Astrocyte of the cerebellum (primary cell): ENCODE data around the gene ACACA.
"Not testable (repeated sequence)": the region's sequence is repeated elsewhere in the genome, so short reads cannot be mapped to it uniquely, and the experiment has no call there.

ENCODE experiments used
- DNase-seq: peaks from one replicate; pipeline ENCODE4 v3.0.0-alpha.2; 2011; ENCODE audit warnings: low read depth
- H3K4me3 ChIP-seq: 2 replicates; pipeline ENCODE4 v1.5.1; 2011; ENCODE audit warnings: mild to moderate bottlenecking, low read depth, low read length, moderate library complexity
- in situ Hi-C: cut with HindIII; loops from 2 replicates; pipeline ENCODE4 v1.10.0; 2017; ENCODE audit warnings: low sequenced_read_pairs
- TF ChIP-seq, protein P1 (sequence below): IDR thresholded peaks from 2 replicates; pipeline ENCODE4 v1.5.1; 2012; ENCODE audit warnings: low read length, low read depth, moderate library complexity, mild to moderate bottlenecking; ENCODE audit errors: missing control alignments

ACACA gene

DNA sequence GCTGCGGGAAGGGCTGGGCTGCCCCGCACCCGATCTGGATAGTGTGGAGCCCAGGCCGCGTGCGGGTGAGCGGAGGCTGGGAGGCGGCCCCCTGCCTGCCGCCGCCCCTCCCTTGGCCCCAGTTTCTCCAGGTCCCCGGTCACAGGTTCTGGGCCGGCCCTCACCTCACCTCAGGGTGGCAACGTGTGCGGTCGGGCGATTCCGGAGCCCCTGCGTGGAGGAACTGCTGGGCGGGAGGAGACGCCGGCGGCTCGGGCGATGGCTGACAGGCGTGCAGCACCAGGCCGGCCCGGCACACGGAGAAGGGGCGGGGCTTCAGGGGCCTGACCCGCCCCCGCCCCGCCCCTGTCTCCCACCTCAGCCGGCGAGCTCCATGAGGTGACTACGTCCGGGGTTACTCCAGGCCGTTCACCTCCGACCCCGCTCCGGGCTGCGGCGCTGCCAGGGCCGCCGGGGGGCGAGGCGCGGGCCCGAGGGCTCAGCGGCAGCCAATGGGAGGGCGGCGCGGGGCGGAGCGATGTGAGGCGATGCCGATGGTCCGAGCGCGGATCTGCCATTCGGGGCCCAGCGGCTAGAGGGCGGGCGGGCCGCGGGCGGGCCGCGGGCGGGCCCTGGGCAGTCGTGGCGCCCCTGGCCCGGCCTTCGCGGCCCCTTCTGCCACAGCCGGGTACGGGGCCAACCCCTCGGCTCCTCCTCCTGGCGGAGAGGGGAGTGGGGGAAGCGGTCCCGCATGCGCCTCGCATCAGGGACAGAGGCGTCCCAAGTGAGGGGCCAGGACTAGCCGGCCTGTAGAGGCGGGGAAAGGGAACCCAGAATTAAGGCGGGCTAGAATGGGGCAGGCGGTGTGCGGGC, 47.6 kb downstream of the ACACA start:
- peak overlapping the region; percentile 94 for H3K4me3 ChIP-seq
- in situ Hi-C loops, result no loop called here
- TF ChIP-seq, protein P1, sequence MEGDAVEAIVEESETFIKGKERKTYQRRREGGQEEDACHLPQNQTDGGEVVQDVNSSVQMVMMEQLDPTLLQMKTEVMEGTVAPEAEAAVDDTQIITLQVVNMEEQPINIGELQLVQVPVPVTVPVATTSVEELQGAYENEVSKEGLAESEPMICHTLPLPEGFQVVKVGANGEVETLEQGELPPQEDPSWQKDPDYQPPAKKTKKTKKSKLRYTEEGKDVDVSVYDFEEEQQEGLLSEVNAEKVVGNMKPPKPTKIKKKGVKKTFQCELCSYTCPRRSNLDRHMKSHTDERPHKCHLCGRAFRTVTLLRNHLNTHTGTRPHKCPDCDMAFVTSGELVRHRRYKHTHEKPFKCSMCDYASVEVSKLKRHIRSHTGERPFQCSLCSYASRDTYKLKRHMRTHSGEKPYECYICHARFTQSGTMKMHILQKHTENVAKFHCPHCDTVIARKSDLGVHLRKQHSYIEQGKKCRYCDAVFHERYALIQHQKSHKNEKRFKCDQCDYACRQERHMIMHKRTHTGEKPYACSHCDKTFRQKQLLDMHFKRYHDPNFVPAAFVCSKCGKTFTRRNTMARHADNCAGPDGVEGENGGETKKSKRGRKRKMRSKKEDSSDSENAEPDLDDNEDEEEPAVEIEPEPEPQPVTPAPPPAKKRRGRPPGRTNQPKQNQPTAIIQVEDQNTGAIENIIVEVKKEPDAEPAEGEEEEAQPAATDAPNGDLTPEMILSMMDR, result no peak
- DNase-seq, result peak; percentile 64

DNA sequence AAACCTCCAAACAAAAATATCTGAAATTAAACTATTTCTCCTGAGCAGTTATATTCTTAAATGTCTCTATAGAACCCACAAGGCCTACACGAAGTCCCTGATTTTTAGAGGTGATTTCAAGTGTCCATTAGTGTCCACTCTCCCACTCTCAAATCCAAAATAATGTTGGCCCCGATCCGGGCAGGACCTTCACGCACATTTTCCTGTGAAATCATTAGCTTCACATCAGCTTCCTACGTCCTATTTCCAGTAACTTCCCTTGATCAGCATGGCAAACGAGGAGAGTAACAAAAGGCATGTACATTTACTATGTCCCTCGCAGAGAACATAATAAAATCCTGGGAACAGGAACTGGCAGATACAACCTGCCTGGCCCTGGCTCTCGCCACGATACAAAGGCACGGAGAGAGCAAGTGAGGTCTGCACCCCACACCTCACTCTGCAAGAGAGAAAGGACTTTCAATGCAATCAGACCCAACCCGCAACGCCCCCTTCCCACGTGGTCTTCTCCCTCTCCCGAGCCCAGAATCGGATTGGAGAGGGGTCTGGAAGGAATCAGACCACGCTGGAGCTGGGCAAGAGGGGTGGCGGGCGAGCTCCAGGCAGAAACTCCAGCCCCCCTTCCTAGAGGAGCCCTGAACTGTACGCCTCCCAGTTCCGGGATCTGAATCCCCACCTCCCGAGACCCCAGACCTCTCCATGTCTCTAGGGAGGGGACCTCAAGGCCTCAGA, 48.4 kb downstream of the ACACA start:
- DNase-seq, result no peak
- H3K4me3 ChIP-seq, result peak overlapping the region; percentile 94
- in situ Hi-C loops, result no loop called here
- TF ChIP-seq, protein P1, result no peak

DNA sequence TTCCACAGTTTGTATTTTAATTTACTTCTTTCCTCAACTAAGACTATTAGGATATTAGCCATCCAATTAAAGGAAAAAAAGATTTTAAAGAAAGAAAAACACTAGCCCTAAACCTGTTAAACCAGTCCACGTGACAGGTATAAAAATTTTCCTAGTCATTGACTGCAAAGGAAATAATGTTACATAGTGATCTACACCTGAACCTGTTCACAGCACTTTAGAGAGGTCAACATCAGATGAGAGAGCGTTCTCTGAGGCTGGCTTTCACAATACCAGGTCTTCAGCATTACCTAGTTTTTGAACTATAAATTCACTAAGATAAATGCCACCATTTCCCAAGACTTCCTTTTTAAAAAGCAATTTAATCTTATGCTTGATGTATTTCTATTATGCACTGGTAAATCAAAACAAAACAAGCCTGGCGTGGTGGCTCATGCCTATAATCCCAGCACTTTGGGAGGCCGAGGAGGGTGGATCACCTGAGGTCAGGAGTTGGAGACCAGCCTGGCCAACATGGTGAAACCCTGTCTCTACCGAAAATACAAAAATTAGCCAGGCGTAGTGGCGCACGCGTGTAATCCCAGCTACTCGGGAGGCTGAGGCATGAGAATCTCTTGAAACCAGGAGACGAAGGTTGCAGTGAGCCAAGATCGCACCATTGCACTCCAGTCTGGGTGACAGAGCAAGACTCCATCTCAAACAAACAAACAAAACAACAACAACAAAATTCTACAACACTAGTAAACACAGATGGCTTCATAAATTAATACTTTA, 49.7 kb downstream of the ACACA start:
- in situ Hi-C loops, DNase-seq: not testable (repeated sequence)
- peak overlapping the region; percentile 94 for H3K4me3 ChIP-seq

DNA sequence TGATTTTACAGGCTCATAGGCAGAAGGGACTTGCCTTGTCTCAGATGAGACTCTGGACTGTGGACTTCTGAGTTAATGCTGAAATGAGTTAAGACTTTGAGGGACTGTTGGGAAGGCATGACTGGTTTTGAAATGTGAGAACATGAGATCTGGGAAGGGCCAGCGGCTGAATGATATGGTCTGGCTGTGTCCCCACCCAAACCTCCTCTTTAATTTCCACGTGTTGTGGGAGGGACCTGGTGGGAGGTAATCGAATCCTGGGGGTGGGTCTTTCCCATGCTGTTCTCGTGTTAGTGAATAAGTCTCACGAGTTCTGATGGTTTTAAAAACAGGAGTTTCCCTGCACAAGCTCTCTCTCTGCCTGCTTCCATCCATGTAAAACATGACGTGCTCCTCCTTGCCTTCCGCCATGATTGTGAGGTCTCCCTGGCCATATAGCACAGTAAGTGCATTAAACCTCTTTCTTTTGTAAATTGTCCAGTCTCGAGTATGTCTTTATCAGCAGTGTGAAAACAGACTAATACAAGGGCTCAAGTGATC, 59.7 kb downstream of the ACACA start:
- in situ Hi-C loops, H3K4me3 ChIP-seq, DNase-seq: not testable (repeated sequence)

DNA sequence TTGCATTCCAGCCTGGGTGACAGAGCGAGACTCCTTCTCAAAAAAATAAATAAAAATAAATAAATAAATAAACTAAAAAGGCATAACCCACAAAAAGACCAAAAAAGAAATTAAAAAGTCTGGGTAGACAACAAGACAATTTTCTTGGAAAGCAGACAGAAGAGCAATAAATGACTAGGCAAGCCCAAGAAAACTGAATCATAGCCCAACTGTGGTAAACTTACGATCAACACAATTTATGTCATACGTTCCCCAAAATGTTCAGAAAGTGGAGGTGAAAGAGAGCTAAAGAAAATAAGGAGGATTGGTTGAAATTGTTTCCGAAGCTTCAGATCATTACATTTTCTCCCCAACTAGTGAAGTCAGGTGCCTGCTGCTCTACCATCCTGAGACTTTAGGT, 62.1 kb downstream of the ACACA start:
- no peak for DNase-seq
- TF ChIP-seq, protein P1, result no peak
- in situ Hi-C loops, result loop anchor here (5.0 kb wide), 1 partner anchor 82 kb away; no protein-coding TSS in a partner anchor
- H3K4me3 ChIP-seq, result no peak overlapping the region

DNA sequence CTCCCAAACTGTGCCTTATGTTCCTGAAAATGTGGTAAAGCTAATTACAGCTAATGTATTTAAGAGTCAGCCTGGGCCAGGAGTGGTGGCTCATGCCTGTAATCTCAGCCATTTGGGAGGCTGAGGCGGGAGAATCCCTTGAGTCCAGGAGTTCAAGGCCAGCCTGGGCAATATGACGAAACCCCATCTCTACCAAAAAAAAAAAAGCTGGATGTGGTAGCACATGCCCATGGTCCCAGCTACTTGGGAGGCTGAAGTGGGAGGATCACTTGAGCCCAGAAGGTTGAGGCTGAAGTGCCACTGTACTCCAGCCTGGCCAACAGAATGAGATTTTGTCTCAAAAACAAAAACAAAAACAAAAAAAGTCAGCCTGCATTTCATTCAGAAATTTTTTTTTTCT, 64.0 kb downstream of the ACACA start:
- no peak overlapping the region for H3K4me3 ChIP-seq
- TF ChIP-seq, protein P1, result no peak
- in situ Hi-C loops, result loop anchor here (5.0 kb wide), 1 partner anchor 80 kb away; no protein-coding TSS in a partner anchor
- no peak for DNase-seq

DNA sequence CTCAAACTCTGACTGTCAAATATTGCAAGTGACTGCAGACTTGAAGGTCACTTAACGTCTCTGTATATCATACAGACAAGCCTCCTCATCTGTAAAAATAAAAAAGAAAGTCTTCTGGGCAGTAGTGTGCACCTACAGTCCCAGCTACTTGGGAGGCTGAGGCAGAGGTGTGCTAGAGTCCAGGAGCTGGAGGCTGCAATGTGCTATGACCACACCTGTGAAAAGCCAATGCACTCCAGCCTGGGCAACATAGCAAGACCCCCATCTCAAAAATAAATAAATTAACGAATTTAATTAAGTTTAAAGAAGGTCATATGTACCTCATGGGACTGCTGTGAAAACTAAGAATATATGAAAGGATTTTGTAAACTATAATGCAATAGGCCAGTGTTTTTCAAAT, 65.8 kb downstream of the ACACA start:
- TF ChIP-seq, protein P1, result no peak
- DNase-seq, result no peak
- H3K4me3 ChIP-seq, result no peak overlapping the region
- in situ Hi-C loops, result loop anchor here (5.0 kb wide), 1 partner anchor 79 kb away; no protein-coding TSS in a partner anchor
